H1 (cell line): Measurements from ENCODE around the gene MAP4K4. TPM values are rescaled to one million over a fixed set of nuclear protein-coding genes. Genes with fewer than 3 reads are reported as not detected.

Experiments used
- CTCF ChIA-PET: fragments of 300-600 bp; sonication (Branson Sonifier 250); formaldehyde crosslinking; loops from one replicate; lab custom pipeline; 2021; ENCODE audit not compliant: partially characterized antibody; lab: Charles Lee
- POLR2A ChIA-PET: fragments of 300-600 bp; sonication (Branson Sonifier 250); formaldehyde crosslinking; loops from one replicate; lab custom pipeline; 2021; ENCODE audit warnings: inconsistent platforms; ENCODE audit not compliant: partially characterized antibody; lab: Charles Lee
- DNase-seq, 2 experiments: peaks; one replicate each; pipeline versions ENCODE4 v3.0.0 to v3.0.0-alpha.2; 2010 to 2022; ENCODE audit warnings: low spot score in 2 of 2, low read depth in 1 of 2, mixed read lengths in 1 of 2
- FAIRE-seq: peaks from 2 replicates; lab custom pipeline; 2011; peaks lifted over from hg19 to GRCh38; lab: Jason Lieb, UNC
- H2AFZ ChIP-seq: 2 replicates; pipeline ENCODE4 v1.8.1; 2012; ENCODE audit warnings: low read length, inconsistent platforms
- H2AK5ac ChIP-seq: 2 replicates; pipeline ENCODE4 v1.6.1; 2013; ENCODE audit warnings: low read depth, low read length
- H2BK120ac ChIP-seq: replicated peaks from 2 replicates; pipeline ENCODE3; 2013; ENCODE audit warnings: low read depth, low read length, inconsistent platforms
- H2BK12ac ChIP-seq: 2 replicates; pipeline ENCODE4 v1.6.1; 2013; ENCODE audit warnings: low read depth, low read length
- H2BK15ac ChIP-seq: 2 replicates; pipeline ENCODE4 v1.6.1; 2013; ENCODE audit warnings: low read length
- H2BK20ac ChIP-seq: 2 replicates; pipeline ENCODE4 v1.6.1; 2013; ENCODE audit warnings: low read length
- H2BK5ac ChIP-seq: 2 replicates; pipeline ENCODE4 v1.6.1; 2013; ENCODE audit warnings: low read depth, low read length
- H3K14ac ChIP-seq: 2 replicates; pipeline ENCODE4 v1.6.1; 2013; ENCODE audit warnings: inconsistent platforms; ENCODE audit not compliant: insufficient read length
- H3K18ac ChIP-seq: 2 replicates; pipeline ENCODE4 v1.6.1; 2013; ENCODE audit warnings: low read length; ENCODE audit errors: extremely low read depth
- H3K23ac ChIP-seq: 2 replicates; pipeline ENCODE4 v1.6.1; 2013; ENCODE audit warnings: inconsistent platforms; ENCODE audit not compliant: insufficient read length
- H3K23me2 ChIP-seq: 2 replicates; pipeline ENCODE4 v1.6.1; 2013; ENCODE audit warnings: low read depth, low read length
- H3K27ac ChIP-seq: 2 replicates; pipeline ENCODE4 v1.6.1; 2011; ENCODE audit warnings: low read depth, low read length, inconsistent platforms
- H3K27me3 ChIP-seq, 4 experiments: replicated peaks in 1 of 4; 1 replicate in 1 of 4; 2 replicates in 3 of 4; pipeline versions ENCODE4 v1.6.1 to v1.8.1; 2011 to 2013; ENCODE audit warnings: low read length in 3 of 4, mild to moderate bottlenecking in 3 of 4, inconsistent platforms in 2 of 4, mixed read lengths in 2 of 4, moderate library complexity in 1 of 4; ENCODE audit not compliant: control insufficient read depth in 3 of 4, insufficient read depth in 3 of 4; ENCODE audit errors: extremely low read depth in 1 of 4
- H3K36me3 ChIP-seq, 4 experiments: 2 replicates each; pipeline versions ENCODE4 v1.6.1 to v1.8.1; 2011 to 2013; ENCODE audit warnings: mild to moderate bottlenecking in 4 of 4, low read length in 3 of 4, moderate library complexity in 2 of 4, control low read depth in 1 of 4, inconsistent platforms in 1 of 4; ENCODE audit not compliant: insufficient read depth in 4 of 4, control insufficient read depth in 2 of 4
- H3K4ac ChIP-seq: replicated peaks from 2 replicates; pipeline ENCODE3; 2013; ENCODE audit warnings: low read length, low read depth, mixed read lengths, inconsistent platforms; ENCODE audit not compliant: insufficient read length
- H3K4me1 ChIP-seq, 4 experiments: replicated peaks in 1 of 4; 1 replicate in 1 of 4; 2 replicates in 3 of 4; pipeline versions ENCODE4 v1.6.1 to v1.8.1; 2011 to 2013; ENCODE audit warnings: low read length in 3 of 4, inconsistent platforms in 2 of 4, mixed read lengths in 1 of 4; ENCODE audit not compliant: insufficient read depth in 4 of 4, control insufficient read depth in 3 of 4
- H3K4me2 ChIP-seq, 2 experiments: 2 replicates each; pipeline versions ENCODE4 v1.6.1 to v1.8.1; 2011 to 2013; ENCODE audit warnings: low read depth in 2 of 2, low read length in 2 of 2, control low read depth in 1 of 2, inconsistent platforms in 1 of 2, mild to moderate bottlenecking in 1 of 2; ENCODE audit not compliant: insufficient read depth in 1 of 2
- H3K4me3 ChIP-seq, 4 experiments: fragments of 200-600, 300-600 bp in 1 of 4; sonication (generic), shearing (Covaris generic), sonication (Bioruptor Twin) in 1 of 4; 2 replicates each; pipeline versions ENCODE4 v1.5.1 to v1.8.1; 2011 to 2016; ENCODE audit warnings: low read length in 4 of 4, low read depth in 3 of 4, control low read depth in 2 of 4, inconsistent platforms in 2 of 4, mild to moderate bottlenecking in 2 of 4, mixed read lengths in 1 of 4, moderate library complexity in 1 of 4; ENCODE audit not compliant: insufficient read depth in 2 of 4; ENCODE audit errors: extremely low read depth in 1 of 4
- H3K56ac ChIP-seq: replicated peaks from 2 replicates; pipeline ENCODE3; 2013; ENCODE audit warnings: low read depth, mild to moderate bottlenecking, mixed read lengths, low read length, inconsistent platforms; ENCODE audit not compliant: insufficient read length
- H3K79me1 ChIP-seq: 2 replicates; pipeline ENCODE4 v1.6.1; 2013; ENCODE audit warnings: low read depth, low read length, control low read depth
- H3K79me2 ChIP-seq, 2 experiments: 2 replicates each; pipeline versions ENCODE4 v1.6.1 to v1.8.1; 2012 to 2013; ENCODE audit warnings: low read length in 2 of 2, mild to moderate bottlenecking in 2 of 2, inconsistent platforms in 1 of 2; ENCODE audit not compliant: insufficient read depth in 2 of 2, control insufficient read depth in 1 of 2
- H3K9ac ChIP-seq, 4 experiments: replicated peaks in 1 of 4; 1 replicate in 1 of 4; 2 replicates in 3 of 4; pipeline versions ENCODE4 v1.6.1 to v1.8.1; 2011 to 2013; ENCODE audit warnings: low read depth in 3 of 4, low read length in 3 of 4, control low read depth in 2 of 4, mild to moderate bottlenecking in 2 of 4, moderate library complexity in 2 of 4, inconsistent platforms in 1 of 4; ENCODE audit errors: extremely low read depth in 1 of 4
- H3K9me3 ChIP-seq, 2 experiments: 2 replicates each; pipeline versions ENCODE4 v1.6.1 to v1.8.1; 2012 to 2013; ENCODE audit warnings: mild to moderate bottlenecking in 2 of 2, moderate library complexity in 2 of 2, control low read depth in 1 of 2, inconsistent platforms in 1 of 2, low read depth in 1 of 2, low read length in 1 of 2, mixed read lengths in 1 of 2; ENCODE audit not compliant: insufficient read depth in 2 of 2
- H4K20me1 ChIP-seq, 2 experiments: replicated peaks in 1 of 2; 2 replicates each; pipeline versions ENCODE3 to v1.8.1; 2011 to 2013; ENCODE audit warnings: inconsistent platforms in 2 of 2, low read length in 2 of 2, mild to moderate bottlenecking in 1 of 2; ENCODE audit not compliant: insufficient read depth in 2 of 2, control insufficient read depth in 1 of 2
- H4K5ac ChIP-seq: 2 replicates; pipeline ENCODE4 v1.6.1; 2013; ENCODE audit warnings: low read length, low read depth, mixed read lengths, inconsistent platforms; ENCODE audit not compliant: insufficient read length
- H4K8ac ChIP-seq: 2 replicates; pipeline ENCODE4 v1.8.0; 2013; ENCODE audit warnings: mild to moderate bottlenecking, moderate library complexity, low read length, inconsistent platforms; ENCODE audit not compliant: insufficient read depth; ENCODE audit errors: extremely low read depth
- H4K91ac ChIP-seq: replicated peaks from 2 replicates; pipeline ENCODE3; 2013; ENCODE audit warnings: low read length, mixed read lengths, inconsistent platforms; ENCODE audit not compliant: insufficient read length
- GABPA ChIP-seq: IDR thresholded peaks from 2 replicates; pipeline ENCODE4 v1.6.1; 2011; ENCODE audit warnings: mild to moderate bottlenecking, low read length, moderate library complexity, borderline replicate concordance; ENCODE audit not compliant: insufficient read depth
- HDAC2 ChIP-seq, 2 experiments: fragments of 300-600 bp in 1 of 2; sonication (generic) in 1 of 2; IDR thresholded peaks; 2 replicates each; pipeline ENCODE4 v1.6.1; 2011 to 2012; ENCODE audit warnings: low read depth in 2 of 2, low read length in 2 of 2, mild to moderate bottlenecking in 2 of 2, moderate library complexity in 2 of 2, borderline replicate concordance in 1 of 2, inconsistent platforms in 1 of 2
- HDAC6 ChIP-seq: IDR thresholded peaks from one replicate; pipeline ENCODE4 v1.7.1; 2012; ENCODE audit warnings: low read depth, mild to moderate bottlenecking, inconsistent platforms, low read length, moderate library complexity
- RAD21 ChIP-seq, 2 experiments: IDR thresholded peaks in 1 of 2; conservative IDR thresholded peaks in 1 of 2; 2 replicates each; pipeline ENCODE4 v1.6.1; 2011; ENCODE audit warnings: low read depth in 2 of 2, low read length in 2 of 2, improper control_type of control experiment in 1 of 2, inconsistent platforms in 1 of 2, mild to moderate bottlenecking in 1 of 2, moderate library complexity in 1 of 2
- SIX5 ChIP-seq: IDR thresholded peaks from 2 replicates; pipeline ENCODE4 v1.6.1; 2011; ENCODE audit warnings: mild to moderate bottlenecking, low read depth, low read length
- SRF ChIP-seq: IDR thresholded peaks from 2 replicates; pipeline ENCODE4 v1.6.1; 2011; ENCODE audit warnings: mild to moderate bottlenecking, low read depth, low read length, moderate library complexity
- TAF7 ChIP-seq: optimal IDR thresholded peaks from 2 replicates; pipeline ENCODE3; 2011; ENCODE audit warnings: low read depth, mild to moderate bottlenecking, inconsistent platforms, low read length, moderate library complexity, borderline replicate concordance
- WGBS, 2 experiments: shearing (Covaris generic) in 1 of 2; methylation state at CpG; one replicate each; pipeline versions ENCODE4 v1.1.6 to v1.1.7; 2013 to 2015; ENCODE audit warnings: low lambda C conversion rate in 2 of 2, mixed read lengths in 2 of 2, inconsistent platforms in 1 of 2, low coverage in 1 of 2, missing lambda C conversion rate in 1 of 2; ENCODE audit not compliant: insufficient replicate concordance in 2 of 2, insufficient coverage in 1 of 2, insufficient read length in 1 of 2; ENCODE audit errors: extremely low coverage in 1 of 2, missing lambda C conversion rate in 1 of 2; 5-methylcytosine and 5-hydroxymethylcytosine counted together
- polyA plus RNA-seq, 7 experiments: library from polyadenylated mRNA; depleted of rRNA in 3 of 7; stranded (reverse) in 5 of 7; unstranded in 2 of 7; fragments of >200 nt in 5 of 7; fragments of 200-250 nt in 2 of 7; gene quantifications; 1 replicate in 5 of 7; 2 replicates in 1 of 7; 4 replicates in 1 of 7; pipeline versions ENCODE4 v1.2.1 to v1.2.3, GENCODE V29; 2011 to 2013; ENCODE audit warnings: missing spikeins in 2 of 7, mixed read lengths in 2 of 7
- total RNA-seq: library from RNA; stranded (reverse); fragmentation: NEBNext Ultra II Directional; extraction: Animal tissue kit (Norgen Biotek cat#: 25700); gene quantifications from 2 replicates; pipeline ENCODE4 v1.2.1, GENCODE V29; 2021
- TF ChIP-seq, protein P1 (sequence below), 3 experiments: IDR thresholded peaks; 1 replicate in 2 of 3; 2 replicates in 1 of 3; pipeline versions ENCODE4 v1.5.1 to v1.6.1; 2011; ENCODE audit warnings: low read length in 3 of 3, mild to moderate bottlenecking in 3 of 3, inconsistent platforms in 2 of 3, low read depth in 1 of 3, moderate library complexity in 1 of 3; ENCODE audit not compliant: insufficient read depth in 1 of 3; ENCODE audit errors: control extremely low read depth in 1 of 3

Gene MAP4K4
- total and polyA plus RNA-seq, 2 of the 8 experiments (the other 6 are each of a cell fraction or from before 2014, with no cell fraction given), result 53.2 to 138 TPM

- Histone ChIP-seq H4K5ac (no peak overlapping the region), H3K27me3 (no peaks in the 10 kb centered on the region), H2BK5ac (no peak overlapping the region), H3K9ac (no peak overlapping the region), H2BK20ac (no peak overlapping the region), H3K56ac (no peak overlapping the region), H3K36me3 (no peaks in the 10 kb centered on the region; a peak in 2 of 8 replicates), H3K23ac (no peak overlapping the region), H3K4me3 (no peak overlapping the region), H3K4me1 (peaks cover 0 to 11% (median 5%) of the 10 kb centered on the region in 4 experiments; a peak in 3 of 7 replicates), H4K8ac (no peak overlapping the region), H3K79me1 (0 out of 2 replicates have a peak, but pooled peaks cover 2% of the 10 kb centered on the region), H3K27ac (no peak overlapping the region), H3K23me2 (no peaks in the 10 kb centered on the region), H2AK5ac (no peak overlapping the region), H3K4ac (no peak overlapping the region), H4K91ac (no peak overlapping the region), H2BK120ac (no peak overlapping the region), H3K14ac (no peak overlapping the region), H2AFZ (no peak overlapping the region), H3K18ac (no peak overlapping the region), H3K9me3 (no peaks in the 10 kb centered on the region), H2BK12ac (no peak overlapping the region), H3K4me2 (no peak overlapping the region), H2BK15ac (no peak overlapping the region), H4K20me1 (peaks cover 13 to 14% of the 10 kb centered on the region in 2 experiments), H3K79me2 (peaks cover 5 to 88% of the 10 kb centered on the region in 2 experiments)
- 78% methylated on average over 3 of the region's 3 CpGs; no CpG with 5 or more reads in 1 of the 2 experiments for WGBS, 2 experiments
- FAIRE-seq (peak; percentile 7), DNase-seq (no peak)
- ChIA-PET CTCF (interaction anchor here (0.6 to 4.0 kb wide), 20 partner anchors 9 to 451 kb away, joined by 3 to 37 read pairs (median 4); no protein-coding TSS in a partner anchor), POLR2A (no interaction called here)
- no peak for TF ChIP-seq GABPA
- no peak for TF ChIP-seq SIX5
- no peak for TF ChIP-seq TAF7
- TF ChIP-seq HDAC2 (IDR thresholded peaks at IDR 0.05; ENCODE audit: borderline replicate concordance in 1 of 2, low read depth in 2 of 2, low read length in 2 of 2), result peak in 1 of 2 experiments; percentile 53; a peak in 1 of 4 replicates
- TF ChIP-seq SRF, result 0 out of 2 replicates have a peak, but pooled peaks have one; percentile 6
- peak; percentile 51 to 69 for TF ChIP-seq RAD21 (IDR thresholded peaks at IDR 0.05 in 1 of 2, conservative IDR thresholded peaks at IDR 0.05 in 1 of 2; ENCODE audit: low read depth in 2 of 2, low read length in 2 of 2)
- TF ChIP-seq HDAC6, result no peak
- TF ChIP-seq, protein P1, sequence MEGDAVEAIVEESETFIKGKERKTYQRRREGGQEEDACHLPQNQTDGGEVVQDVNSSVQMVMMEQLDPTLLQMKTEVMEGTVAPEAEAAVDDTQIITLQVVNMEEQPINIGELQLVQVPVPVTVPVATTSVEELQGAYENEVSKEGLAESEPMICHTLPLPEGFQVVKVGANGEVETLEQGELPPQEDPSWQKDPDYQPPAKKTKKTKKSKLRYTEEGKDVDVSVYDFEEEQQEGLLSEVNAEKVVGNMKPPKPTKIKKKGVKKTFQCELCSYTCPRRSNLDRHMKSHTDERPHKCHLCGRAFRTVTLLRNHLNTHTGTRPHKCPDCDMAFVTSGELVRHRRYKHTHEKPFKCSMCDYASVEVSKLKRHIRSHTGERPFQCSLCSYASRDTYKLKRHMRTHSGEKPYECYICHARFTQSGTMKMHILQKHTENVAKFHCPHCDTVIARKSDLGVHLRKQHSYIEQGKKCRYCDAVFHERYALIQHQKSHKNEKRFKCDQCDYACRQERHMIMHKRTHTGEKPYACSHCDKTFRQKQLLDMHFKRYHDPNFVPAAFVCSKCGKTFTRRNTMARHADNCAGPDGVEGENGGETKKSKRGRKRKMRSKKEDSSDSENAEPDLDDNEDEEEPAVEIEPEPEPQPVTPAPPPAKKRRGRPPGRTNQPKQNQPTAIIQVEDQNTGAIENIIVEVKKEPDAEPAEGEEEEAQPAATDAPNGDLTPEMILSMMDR (IDR thresholded peaks at IDR 0.05; ENCODE audit: control extremely low read depth in 1 of 3, insufficient read depth in 1 of 3, low read depth in 1 of 3, low read length in 3 of 3), result peak; percentile 41 to 56 (median 55)
Observed at GRCh38 chr2:101793277-101793969, 95.9 kb downstream of the MAP4K4 start.
